SK-N-MC (cell line): ENCODE results near the gene IRGQ.

Experiments
- EZH2 ChIP-seq: fragments of 200-600 bp; sonication (generic); IDR thresholded peaks from one replicate; pipeline ENCODE4 v1.6.1; 2017; ENCODE audit warnings: antibody characterized with exemption
- FOXP2 ChIP-seq: optimal IDR thresholded peaks from 2 replicates; pipeline ENCODE3; 2011; ENCODE audit warnings: mild to moderate bottlenecking, moderate library complexity; ENCODE audit not compliant: insufficient read depth; ENCODE audit errors: extremely low read length, control extremely low read depth
- POLR2AphosphoS5 ChIP-seq: IDR thresholded peaks from 2 replicates; pipeline ENCODE4 v1.6.1; 2012; ENCODE audit warnings: mild to moderate bottlenecking, low read depth, low read length, borderline replicate concordance

- TF ChIP-seq FOXP2 = no peak
- no peak for TF ChIP-seq EZH2
- no peak for TF ChIP-seq POLR2AphosphoS5
Observed at GRCh38 chr19:43553656-43554055, 42.3 kb downstream of the IRGQ start.
